A549 treated with AZD2906 at 1 μM for 4 hours (cell line): ENCODE data around the gene NXNL1. TPM values are rescaled to one million over a fixed set of nuclear protein-coding genes. Genes with fewer than 3 reads are reported as not detected.

ENCODE experiments used
- total RNA-seq: library from RNA; stranded (reverse); fragments of 200-300 nt; extraction: Qiagen RNA extraction; gene quantifications from 5 replicates; pipeline ENCODE4 v1.2.3, GENCODE V29; 2022

NXNL1 gene
- total RNA-seq = not detected in 5 replicates

GRCh38 chr19:17460372-17461230, at the start of gene NXNL1:
Gene NXNL1 (minus strand): TSS chr19:17460926. CDS start chr19:17460869, 57 bp downstream.

GRCh38 chr19:17470068-17470841, 9.5 kb upstream of the NXNL1 start, which contains the start of gene SLC27A1:
Gene SLC27A1 (plus strand): TSS chr19:17470524. CDS start chr19:17470541, 17 bp downstream.

GRCh38 chr19:17448131-17448967, 12.4 kb downstream of the NXNL1 start, which contains the start of gene TMEM221:
Gene TMEM221 (minus strand): TSS chr19:17448668. CDS start chr19:17448462, 206 bp downstream.

GRCh38 chr19:17419621-17420474, 40.9 kb downstream of the NXNL1 start, which contains the start of gene MVB12A:
Gene MVB12A (plus strand): TSS chr19:17420047. CDS start chr19:17420136, 89 bp downstream.

Other genes starting within 250 kb of the NXNL1 start
- gene USE1, start 245.6 kb downstream of the NXNL1 start, total RNA-seq = 15.1 to 18.3 TPM (median 16.2 TPM) in 5 replicates
- gene OCEL1, start 234.7 kb downstream of the NXNL1 start, total RNA-seq = 12.4 to 13.5 TPM (median 12.8 TPM) in 5 replicates
- 26.5 to 68.6 TPM (median 64.2 TPM) in 5 replicates for gene NR2F6, start 215.0 kb downstream of the NXNL1 start, total RNA-seq
- gene USHBP1, start 196.2 kb downstream of the NXNL1 start, total RNA-seq = not detected in 5 replicates
- 56.9 to 65.2 TPM (median 60.7 TPM) in 5 replicates for gene BABAM1, start 193.5 kb downstream of the NXNL1 start, total RNA-seq
- gene ANKLE1, start 179.0 kb downstream of the NXNL1 start, total RNA-seq = 0.11 to 0.48 TPM (median 0.47 TPM) in 5 replicates
- 2.2 to 3.3 TPM (median 3.1 TPM) in 5 replicates for gene ABHD8, start 157.5 kb downstream of the NXNL1 start, total RNA-seq
- 55.8 to 85.4 TPM (median 81.6 TPM) in 5 replicates for gene MRPL34, start 155.1 kb downstream of the NXNL1 start, total RNA-seq
- 51.2 to 57.9 TPM (median 54.8 TPM) in 5 replicates for gene DDA1, start 151.4 kb downstream of the NXNL1 start, total RNA-seq
- gene ANO8, start 126.1 kb downstream of the NXNL1 start, total RNA-seq = 2.0 to 3.8 TPM (median 3.3 TPM) in 5 replicates
- gene GTPBP3, start 123.4 kb downstream of the NXNL1 start, total RNA-seq = 13.2 to 20.3 TPM (median 19.3 TPM) in 5 replicates
- not detected in 5 replicates for gene PLVAP, start 83.6 kb downstream of the NXNL1 start, total RNA-seq
- gene CCDC194, start 66.7 kb downstream of the NXNL1 start, total RNA-seq = not detected in 5 replicates
- gene BST2, start 55.3 kb downstream of the NXNL1 start, total RNA-seq = 0.12 to 0.22 TPM (median 0.16 TPM) in 5 replicates
- gene MVB12A, start 40.9 kb downstream of the NXNL1 start, total RNA-seq = 30.6 to 42.8 TPM (median 40.1 TPM) in 5 replicates
- 0.31 to 0.71 TPM (median 0.64 TPM) in 5 replicates for gene TMEM221, start 12.3 kb downstream of the NXNL1 start, total RNA-seq
- gene SLC27A1, start 9.6 kb upstream of the NXNL1 start, total RNA-seq = 2.2 to 3.0 TPM (median 2.4 TPM) in 5 replicates
- 48.4 to 84.4 TPM (median 77.5 TPM) in 5 replicates for gene PGLS, start 50.7 kb upstream of the NXNL1 start, total RNA-seq
- 58.2 to 69.3 TPM (median 67.4 TPM) in 5 replicates for gene COLGALT1, start 94.7 kb upstream of the NXNL1 start, total RNA-seq
- 1.0 to 1.7 TPM (median 1.3 TPM) in 5 replicates for gene UNC13A, start 227.4 kb upstream of the NXNL1 start, total RNA-seq